GM19324 (cell line): ENCODE data around the gene FAM168A.

ENCODE experiments used
- ATAC-seq: cut with Tn5 transposase; IDR thresholded peaks from one replicate; pipeline ENCODE4 v1.9.1; 2021; ENCODE audit warnings: mild to moderate bottlenecking, moderate library complexity; ENCODE audit not compliant: unreplicated experiment, low FRiP score

FAM168A gene

DNA sequence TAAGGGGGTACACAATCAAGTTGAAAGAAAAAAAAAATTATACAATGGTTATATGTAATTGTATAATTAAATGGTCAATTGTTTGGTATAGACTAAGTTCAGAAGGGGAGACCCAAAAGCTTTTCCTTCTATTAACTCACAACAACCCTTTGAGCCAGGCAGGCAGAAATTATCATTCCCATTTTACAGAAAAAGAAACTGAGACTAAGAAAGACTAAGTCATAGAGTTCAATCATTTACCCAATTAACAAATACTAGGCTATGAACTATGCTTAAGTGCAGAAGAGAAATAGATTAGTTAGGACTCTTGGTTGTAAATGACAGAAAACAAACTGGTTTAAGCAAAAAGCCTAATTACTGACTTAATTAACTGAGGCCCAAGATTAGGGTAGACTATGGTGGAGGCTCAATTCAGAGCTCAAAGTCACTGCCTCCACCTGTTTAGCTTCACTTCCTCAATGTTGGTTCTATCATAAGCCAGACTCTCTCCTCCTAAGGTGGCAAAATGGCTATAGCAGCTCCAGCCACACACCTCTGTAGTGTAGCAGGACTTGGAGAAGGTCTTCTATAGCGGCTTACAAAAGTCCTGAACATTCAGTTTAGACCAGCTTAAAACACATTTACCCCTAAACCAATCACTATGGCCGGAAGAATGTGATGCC, 34.2 kb downstream of the FAM168A start:
- no peak for ATAC-seq

GRCh38 chr11:73559743-73560142, 38.2 kb downstream of the FAM168A start:
- no peak for ATAC-seq

- no peak for ATAC-seq
Observed at GRCh38 chr11:73556966-73557365, 40.9 kb downstream of the FAM168A start.

DNA sequence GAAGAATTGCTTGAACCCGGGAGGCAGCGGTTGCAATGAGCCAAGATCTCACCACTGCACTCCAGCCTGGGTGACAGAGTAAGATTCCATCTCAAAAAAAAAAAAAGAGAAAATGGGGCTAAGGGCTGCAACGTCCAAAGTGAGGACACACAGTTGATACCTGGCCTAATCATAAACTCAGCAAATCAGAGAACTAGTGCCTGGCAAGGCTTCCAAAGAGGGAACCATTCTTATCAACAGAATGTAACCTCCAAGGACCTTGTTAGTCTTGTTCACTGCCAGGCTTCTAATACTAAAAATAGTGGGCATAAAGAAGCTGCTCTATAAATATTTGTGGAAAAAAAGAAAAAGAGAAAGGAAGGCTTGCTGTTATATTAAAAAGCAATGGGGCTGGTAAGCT, 42.3 kb downstream of the FAM168A start:
- no peak for ATAC-seq

DNA sequence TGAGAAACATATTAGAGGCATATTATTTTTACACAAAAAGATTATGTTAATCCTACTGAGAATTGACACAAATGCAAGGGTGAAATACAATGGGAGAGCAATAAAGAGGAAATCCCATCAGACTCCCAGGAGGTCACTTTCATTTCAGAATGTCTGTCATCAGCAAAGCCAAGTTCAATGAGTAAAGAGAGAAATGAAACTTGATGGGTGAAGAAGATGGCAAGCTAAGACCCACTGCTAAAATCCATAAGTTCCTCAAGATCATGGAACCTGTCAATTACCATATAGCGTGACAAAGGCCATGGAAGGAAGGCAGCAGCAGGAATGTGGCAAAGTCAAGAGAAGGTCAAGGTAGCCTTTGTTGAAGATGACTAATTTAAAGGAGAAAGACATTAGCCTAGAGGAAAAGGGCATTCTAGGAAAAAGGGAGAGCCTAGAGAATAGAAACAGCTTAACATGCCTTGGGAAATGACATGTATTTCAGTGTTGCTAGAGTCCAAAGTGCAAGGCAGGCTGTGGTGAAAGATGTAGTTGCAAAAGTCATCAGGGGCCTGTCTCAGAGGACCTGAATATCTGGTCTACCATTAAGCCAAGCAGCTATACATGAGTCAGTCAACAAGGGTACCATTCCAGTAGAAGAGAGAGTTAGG, 43.1 kb downstream of the FAM168A start:
- no peak for ATAC-seq

DNA sequence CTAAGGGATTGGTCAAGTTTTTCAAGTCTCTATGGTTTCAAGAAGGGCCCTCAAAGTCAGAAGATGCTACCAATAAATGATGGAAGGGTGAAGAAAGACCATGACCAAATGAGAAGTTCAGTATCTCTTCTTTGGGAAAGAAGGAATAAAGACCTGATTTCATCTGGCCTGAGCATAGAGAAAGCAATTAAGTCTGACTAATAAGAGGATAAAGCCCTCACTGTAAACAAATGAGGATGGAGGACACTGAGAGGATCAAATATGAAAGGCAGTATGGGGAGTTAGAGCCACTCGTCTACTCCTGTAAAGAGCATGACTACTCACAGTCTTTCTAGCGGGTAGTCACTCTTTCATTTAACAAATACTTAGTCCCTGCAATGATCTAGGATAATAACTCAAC, 44.6 kb downstream of the FAM168A start:
- ATAC-seq, result no peak

DNA sequence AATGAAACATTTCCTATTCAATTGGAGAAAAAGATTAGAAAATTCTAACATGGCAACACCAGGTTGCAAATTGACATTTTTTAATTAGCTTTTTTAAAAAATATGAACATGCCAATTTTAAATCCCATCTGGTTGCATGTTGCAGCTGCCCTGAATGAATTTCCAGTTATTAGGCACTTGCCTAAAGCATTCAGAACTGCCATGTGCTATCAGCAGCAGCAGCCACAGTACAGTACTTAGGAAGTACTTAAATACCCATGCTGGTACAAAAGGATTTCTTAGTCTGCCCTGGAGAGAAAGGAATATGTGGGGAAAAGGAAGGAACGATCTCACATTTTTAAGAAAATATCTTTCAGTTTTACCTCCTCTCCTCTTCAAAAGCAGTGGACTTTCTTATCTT, 46.2 kb downstream of the FAM168A start:
- no peak for ATAC-seq

- no peak for ATAC-seq
Observed at GRCh38 chr11:73549376-73549775, 48.5 kb downstream of the FAM168A start.

DNA sequence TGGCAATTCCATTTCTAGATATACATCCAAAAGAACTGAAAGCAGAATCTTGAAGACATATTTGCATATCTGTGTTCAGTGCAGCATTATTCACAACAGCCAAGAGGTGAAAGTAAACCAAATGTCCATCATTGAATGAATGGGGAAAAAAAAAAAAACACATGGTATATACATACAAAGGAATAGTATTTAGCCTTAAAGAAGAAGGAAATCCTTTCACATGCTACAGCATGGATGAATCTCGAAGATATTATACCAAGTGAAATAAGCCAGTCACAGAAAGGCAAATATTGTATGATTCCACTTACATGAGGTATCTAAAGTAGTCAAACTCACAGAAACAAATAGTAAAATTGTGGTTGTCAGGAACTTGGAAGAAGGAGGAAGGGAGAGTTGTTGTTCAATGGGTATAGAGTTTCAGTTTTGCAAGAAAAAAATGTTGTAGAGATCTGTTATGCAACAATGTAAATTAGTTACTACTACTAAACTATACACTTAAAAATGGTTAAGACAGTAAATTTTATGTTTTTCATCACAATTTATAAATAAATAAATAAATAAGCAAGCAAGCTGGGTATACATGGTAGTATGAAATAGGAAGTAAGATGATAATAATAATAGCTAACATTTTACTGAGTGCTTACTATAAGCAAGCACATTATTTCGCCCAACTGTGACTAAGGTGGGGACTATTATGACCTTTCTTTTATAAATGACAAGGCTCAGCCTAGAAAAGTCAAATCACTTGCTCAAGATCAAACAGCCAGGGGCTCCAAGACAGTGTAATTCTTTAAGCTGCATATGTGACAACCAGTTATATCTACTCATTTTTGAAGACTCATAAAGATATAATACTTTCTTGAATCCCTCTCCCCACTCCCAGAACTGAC, 50.0 kb downstream of the FAM168A start:
- ATAC-seq, result no peak

GRCh38 chr11:73542175-73542574, 55.7 kb downstream of the FAM168A start:
- no peak for ATAC-seq

- no peak for ATAC-seq
Observed at GRCh38 chr11:73539506-73540084, 58.3 kb downstream of the FAM168A start.

GRCh38 chr11:73538381-73538872, 59.5 kb downstream of the FAM168A start:
- no peak for ATAC-seq

- no peak for ATAC-seq
Observed at GRCh38 chr11:73537969-73538368, 59.9 kb downstream of the FAM168A start.

DNA sequence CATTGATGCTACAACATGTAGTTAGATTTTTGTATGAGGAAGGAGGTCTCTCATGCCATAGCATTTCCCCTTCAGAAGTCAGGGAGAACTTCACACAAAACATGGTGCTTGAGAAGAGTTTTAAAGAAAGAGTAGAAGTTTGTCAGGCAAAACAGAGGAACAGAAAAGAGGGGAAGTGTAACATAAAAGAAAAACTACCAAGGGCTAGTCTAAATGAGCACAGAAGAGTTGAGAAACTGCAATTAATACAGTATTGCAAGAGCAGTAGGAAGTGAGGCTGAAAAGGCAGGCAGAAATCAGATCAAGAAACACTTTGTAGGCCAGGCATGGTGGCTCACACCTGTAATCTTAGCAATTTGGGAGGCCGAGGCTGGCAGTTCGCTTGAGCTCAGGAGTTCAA, 61.0 kb downstream of the FAM168A start:
- ATAC-seq, result no peak

DNA sequence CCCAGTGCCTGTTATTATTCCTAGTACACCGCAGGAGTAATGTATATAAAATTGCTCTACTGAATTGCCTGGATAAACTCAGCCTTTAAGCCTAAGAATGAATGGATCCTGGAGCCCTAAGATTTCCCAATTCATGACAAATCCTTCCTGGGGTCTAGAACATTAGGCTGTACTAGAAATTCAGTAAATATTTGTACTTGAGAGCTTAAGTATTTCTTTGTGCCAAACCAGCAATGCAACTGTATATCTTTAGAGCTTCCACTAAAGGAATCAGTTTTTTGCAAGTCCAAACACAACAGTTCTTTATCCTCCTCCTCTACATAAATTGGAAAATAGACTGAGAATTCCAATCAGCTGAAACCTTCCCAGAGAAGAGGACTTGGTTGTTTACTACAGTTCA, 65.6 kb downstream of the FAM168A start:
- ATAC-seq, result no peak

DNA sequence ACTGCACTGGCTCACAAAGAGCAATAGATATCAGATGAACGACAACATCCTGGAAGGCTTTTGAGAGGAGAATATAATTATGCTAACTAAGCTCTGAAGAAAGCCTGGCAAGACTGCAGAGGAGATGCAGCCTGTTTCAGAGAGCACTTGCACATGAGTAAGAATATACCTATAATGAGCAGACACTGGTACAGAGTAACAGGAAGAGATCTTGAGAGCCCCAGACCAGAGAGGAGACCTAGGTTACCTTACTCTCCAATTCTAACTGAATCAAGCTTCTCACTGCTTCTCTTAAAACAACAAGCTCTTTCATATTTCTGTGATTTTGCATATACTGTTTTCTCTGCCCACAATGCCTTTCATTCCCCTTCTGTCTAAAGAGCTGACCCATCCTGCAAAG, 66.5 kb downstream of the FAM168A start:
- no peak for ATAC-seq

DNA sequence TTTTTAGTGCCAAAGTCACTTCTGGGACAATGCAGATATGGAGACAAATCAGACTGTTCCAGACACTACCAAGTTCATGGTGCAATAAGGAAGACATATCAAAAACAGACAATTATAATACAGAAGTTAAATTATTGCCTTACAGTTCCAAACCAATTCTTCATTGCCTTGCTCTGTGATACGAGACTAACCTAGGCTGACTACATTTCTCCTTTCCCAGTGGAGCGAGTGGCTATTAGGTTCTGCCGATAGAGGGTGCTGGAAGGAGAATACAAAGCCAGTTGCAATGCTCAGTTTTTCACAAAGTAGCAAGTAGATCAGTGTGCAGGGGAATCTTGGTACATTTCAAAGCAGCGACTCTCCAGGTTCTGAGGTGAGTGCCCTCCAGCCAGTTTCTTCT, 67.8 kb downstream of the FAM168A start:
- no peak for ATAC-seq

DNA sequence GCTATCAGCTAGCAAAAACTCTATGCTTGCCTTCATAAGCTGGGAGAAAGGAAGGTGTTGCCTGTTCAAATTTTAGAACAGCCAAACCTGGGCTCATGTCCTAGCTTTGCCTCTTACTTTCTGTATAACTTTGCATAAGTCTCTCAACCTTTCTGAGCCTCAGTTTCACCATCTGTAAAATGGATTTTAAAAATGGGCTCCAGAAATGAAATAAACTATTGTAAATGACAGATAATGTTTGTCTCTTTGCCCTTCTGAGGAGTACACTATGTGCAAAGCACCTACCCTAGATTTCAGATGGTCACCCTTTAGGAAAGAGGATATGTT, 68.7 kb downstream of the FAM168A start:
- ATAC-seq, result no peak

- ATAC-seq, result no peak
Observed at GRCh38 chr11:73528483-73529203, 69.3 kb downstream of the FAM168A start.

- no peak for ATAC-seq
Observed at GRCh38 chr11:73528013-73528412, 69.9 kb downstream of the FAM168A start.
